NCI-H2107 (cell line): Measurements from ENCODE around the gene PAM.
"Not testable (repeated sequence)": the region's sequence is repeated elsewhere in the genome, so short reads cannot be mapped to it uniquely, and the experiment has no call there.

Experiments
- DNase-seq: peaks from one replicate; lab custom pipeline; 2025; lab: John Stamatoyannopoulos, UW

Gene PAM

GRCh38 chr5:102941111-102941510 lies 186.0 kb downstream of the PAM start:
- no peak for DNase-seq

GRCh38 chr5:102946414-102946813 lies 191.3 kb downstream of the PAM start:
- no peak for DNase-seq

- no peak for DNase-seq
These were observed 191.9 kb downstream of the PAM start for GRCh38 chr5:102946971-102947370.

GRCh38 chr5:102955488-102955887 lies 200.4 kb downstream of the PAM start:
- DNase-seq: no peak

- DNase-seq: no peak
These were observed 201.5 kb downstream of the PAM start for GRCh38 chr5:102956599-102956998.

GRCh38 chr5:102957141-102957540 lies 202.0 kb downstream of the PAM start:
- DNase-seq: no peak

GRCh38 chr5:102958481-102959011 lies 203.4 kb downstream of the PAM start:
- DNase-seq: no peak

GRCh38 chr5:102959055-102959454 lies 203.9 kb downstream of the PAM start:
- DNase-seq: no peak

- no peak for DNase-seq
These were observed 206.6 kb downstream of the PAM start for GRCh38 chr5:102961671-102962070.

- DNase-seq: no peak
These were observed 210.5 kb downstream of the PAM start for GRCh38 chr5:102965653-102966052.

- DNase-seq: no peak
These were observed 214.5 kb downstream of the PAM start for GRCh38 chr5:102969641-102970040.

- DNase-seq: no peak
These were observed 216.7 kb downstream of the PAM start for GRCh38 chr5:102971676-102972293.

- DNase-seq: no peak
These were observed 219.1 kb downstream of the PAM start for GRCh38 chr5:102974177-102974576.

- DNase-seq: peak; percentile 13
These were observed 219.9 kb downstream of the PAM start for GRCh38 chr5:102975045-102975444.

- DNase-seq: no peak
These were observed 220.5 kb downstream of the PAM start for GRCh38 chr5:102975457-102976182.

- DNase-seq: no peak
These were observed 227.0 kb downstream of the PAM start for GRCh38 chr5:102981957-102982635.

GRCh38 chr5:102986074-102986473 lies 231.0 kb downstream of the PAM start:
- DNase-seq: no peak

GRCh38 chr5:102988459-102988858 lies 233.4 kb downstream of the PAM start:
- no peak for DNase-seq

GRCh38 chr5:102991802-102992201 lies 236.7 kb downstream of the PAM start:
- DNase-seq: no peak

- no peak for DNase-seq
These were observed 241.0 kb downstream of the PAM start for GRCh38 chr5:102996011-102996575.

GRCh38 chr5:102998224-102998623 lies 243.1 kb downstream of the PAM start:
- no peak for DNase-seq

GRCh38 chr5:102999191-102999590 lies 244.1 kb downstream of the PAM start:
- no peak for DNase-seq

- DNase-seq: not testable (repeated sequence)
These were observed 244.5 kb downstream of the PAM start for GRCh38 chr5:102999621-103000020.
